Glomerular endothelial cell (primary cell): ENCODE data around the gene RNASE12. TPM values are rescaled to one million over a fixed set of nuclear protein-coding genes. Genes with fewer than 3 reads are reported as not detected.

Source experiments
- DNase-seq: peaks from one replicate; pipeline ENCODE4 v3.0.0-alpha.2; 2011; ENCODE audit warnings: low read depth, low spot score; ENCODE audit errors: extremely low read depth
- total RNA-seq: library from RNA; depleted of rRNA; stranded (reverse); fragments of >200 nt; gene quantifications from 2 replicates; pipeline ENCODE4 v1.2.3, GENCODE V29; 2015

Gene RNASE12
- total RNA-seq, 1 donor from 2014 or later, result not detected

DNA sequence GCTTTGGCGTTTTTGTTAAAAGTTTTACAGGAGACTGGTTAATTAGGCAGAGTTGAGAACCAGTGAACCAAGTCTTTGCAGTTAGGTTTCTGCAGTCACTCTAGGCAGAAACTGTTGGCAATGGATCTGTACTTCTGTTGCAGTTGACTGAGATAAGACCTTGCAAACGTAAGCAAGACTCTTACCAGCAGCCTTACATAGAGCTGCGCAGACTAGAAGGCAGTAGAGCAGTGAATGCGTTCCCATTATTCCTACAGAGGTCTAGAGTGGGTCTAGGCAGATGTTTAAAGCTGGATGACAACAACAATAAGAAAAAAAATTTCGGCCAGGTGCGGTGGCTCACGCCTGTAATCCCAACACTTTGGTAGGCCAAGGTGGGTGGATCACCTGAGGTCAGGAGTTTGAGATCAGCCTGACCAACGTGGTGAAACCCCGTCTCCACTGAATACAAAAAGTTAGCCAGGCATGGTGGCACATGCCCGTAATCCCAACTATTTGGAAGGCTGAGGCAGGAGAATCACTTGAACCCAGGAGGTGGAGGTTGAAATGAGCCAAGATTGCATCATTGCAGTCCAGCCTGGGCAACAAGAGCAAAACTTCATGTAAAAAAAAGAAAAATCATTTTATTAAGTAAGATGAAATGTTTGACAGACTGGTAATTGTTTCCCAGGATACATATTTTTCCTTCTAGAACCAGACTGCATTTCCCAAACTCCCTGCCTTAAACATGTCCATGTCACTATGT lies 42.6 kb downstream of the RNASE12 start:
- DNase-seq, result no peak

DNA sequence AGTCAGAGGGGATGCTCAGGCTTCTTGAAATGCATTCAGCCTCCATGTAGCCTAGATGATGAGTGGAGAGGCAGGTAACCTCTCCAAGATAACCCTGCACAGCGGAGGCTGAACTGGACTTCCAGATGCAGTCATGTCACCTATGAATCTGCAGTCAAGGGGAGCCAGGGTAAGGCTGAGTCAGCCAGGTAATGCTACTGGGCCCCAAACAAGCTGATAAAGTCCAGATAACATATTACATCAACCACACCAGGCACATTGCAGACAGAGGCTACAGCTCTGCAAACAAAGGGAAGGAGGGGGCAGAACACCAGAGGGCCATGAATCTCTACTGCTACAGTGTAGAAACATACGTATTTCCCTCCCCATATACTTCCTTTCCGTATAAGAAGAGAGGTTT lies 44.3 kb downstream of the RNASE12 start:
- no peak for DNase-seq

Other genes with a start within 250 kb of the RNASE12 start
- gene PARP2, start 247.7 kb downstream of the RNASE12 start, total RNA-seq, result 9.9 and 12.3 TPM in 2 replicates
- 16.7 and 22.7 TPM in 2 replicates for gene TEP1, start 177.9 kb downstream of the RNASE12 start, total RNA-seq
- not detected in 2 replicates for gene KLHL33, start 155.2 kb downstream of the RNASE12 start, total RNA-seq
- gene OSGEP, start 136.6 kb downstream of the RNASE12 start, total RNA-seq, result 56.8 and 84.3 TPM in 2 replicates
- 152 and 255 TPM in 2 replicates for gene APEX1, start 136.2 kb downstream of the RNASE12 start, total RNA-seq
- gene PIP4P1, start 129.9 kb downstream of the RNASE12 start, total RNA-seq, result 14.8 and 20.9 TPM in 2 replicates
- gene PNP, start 122.0 kb downstream of the RNASE12 start, total RNA-seq, result 131 and 170 TPM in 2 replicates
- 1.2 TPM in 1 of 2 replicates, not detected in the other for gene RNASE10, start 85.8 kb downstream of the RNASE12 start, total RNA-seq
- not detected in 2 replicates for gene RNASE9, start 30.3 kb downstream of the RNASE12 start, total RNA-seq
- gene RNASE11, start 3.4 kb downstream of the RNASE12 start, total RNA-seq, result not detected in 2 replicates
- gene OR6S1, start 50.3 kb upstream of the RNASE12 start, total RNA-seq, result not detected in 2 replicates
- gene RNASE4, start 93.2 kb upstream of the RNASE12 start, total RNA-seq, result 4.0 and 7.8 TPM in 2 replicates
- 4.5 and 5.9 TPM in 2 replicates for gene ANG, start 97.4 kb upstream of the RNASE12 start, total RNA-seq
- gene EDDM3A, start 154.5 kb upstream of the RNASE12 start, total RNA-seq, result not detected in 2 replicates
- gene EDDM3B, start 177.0 kb upstream of the RNASE12 start, total RNA-seq, result not detected in 2 replicates
- 0.29 and 0.34 TPM in 2 replicates for gene RNASE6, start 189.9 kb upstream of the RNASE12 start, total RNA-seq
- 215 and 387 TPM in 2 replicates for gene RNASE1, start 211.5 kb upstream of the RNASE12 start, total RNA-seq